NOMO-1 treated with DMSO at 0.1 percent for 48 hours (cell line): ENCODE results near the gene HAUS5.
A peak's percentile ranks its signal among the peaks of the same experiment; 100 is the strongest.
"Not testable (repeated sequence)": the region's sequence is repeated elsewhere in the genome, so short reads cannot be mapped to it uniquely, and the experiment has no call there.

Source experiments
- DNase-seq: peaks from one replicate; lab custom pipeline; 2025; ENCODE audit not compliant: unreplicated experiment; lab: John Stamatoyannopoulos, UW

HAUS5 gene

GRCh38 chr19:35642798-35643254, 30.3 kb downstream of the HAUS5 start:
- DNase-seq: no peak

DNA sequence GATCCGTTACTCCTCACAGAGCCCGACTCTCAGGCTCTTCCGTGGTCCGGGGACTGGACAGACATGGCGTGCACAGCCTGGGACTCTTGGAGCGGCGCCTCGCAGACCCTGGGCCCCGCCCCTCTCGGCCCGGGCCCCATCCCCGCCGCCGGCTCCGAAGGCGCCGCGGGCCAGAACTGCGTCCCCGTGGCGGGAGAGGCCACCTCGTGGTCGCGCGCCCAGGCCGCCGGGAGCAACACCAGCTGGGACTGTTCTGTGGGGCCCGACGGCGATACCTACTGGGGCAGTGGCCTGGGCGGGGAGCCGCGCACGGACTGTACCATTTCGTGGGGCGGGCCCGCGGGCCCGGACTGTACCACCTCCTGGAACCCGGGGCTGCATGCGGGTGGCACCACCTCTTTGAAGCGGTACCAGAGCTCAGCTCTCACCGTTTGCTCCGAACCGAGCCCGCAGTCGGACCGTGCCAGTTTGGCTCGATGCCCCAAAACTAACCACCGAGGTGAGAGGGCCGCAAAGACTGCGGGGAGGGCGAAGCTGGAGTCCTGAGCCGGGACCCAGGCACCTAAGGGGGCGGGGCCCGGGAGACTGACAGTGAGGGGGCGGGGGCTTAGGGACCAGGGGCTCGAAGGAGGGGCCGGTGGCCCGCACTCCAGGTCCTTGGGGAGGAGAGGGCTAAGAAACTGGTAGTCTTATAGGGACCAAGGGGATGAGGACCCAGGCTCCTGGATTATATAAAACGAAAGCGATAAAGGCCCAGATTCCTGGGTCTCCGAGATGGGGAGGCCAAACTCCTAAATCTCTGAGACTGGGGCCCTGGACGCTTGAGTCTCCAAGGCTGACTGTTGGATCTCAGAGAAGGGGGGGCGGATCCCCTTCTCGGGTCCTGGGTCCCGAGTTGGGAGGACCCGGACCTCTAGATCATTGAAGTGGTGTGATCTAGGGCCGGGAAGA, 31.0 kb downstream of the HAUS5 start:
- peak; percentile 73 for DNase-seq

- peak; percentile 97 for DNase-seq
These were observed 31.9 kb downstream of the HAUS5 start for GRCh38 chr19:35644206-35644986.

DNA sequence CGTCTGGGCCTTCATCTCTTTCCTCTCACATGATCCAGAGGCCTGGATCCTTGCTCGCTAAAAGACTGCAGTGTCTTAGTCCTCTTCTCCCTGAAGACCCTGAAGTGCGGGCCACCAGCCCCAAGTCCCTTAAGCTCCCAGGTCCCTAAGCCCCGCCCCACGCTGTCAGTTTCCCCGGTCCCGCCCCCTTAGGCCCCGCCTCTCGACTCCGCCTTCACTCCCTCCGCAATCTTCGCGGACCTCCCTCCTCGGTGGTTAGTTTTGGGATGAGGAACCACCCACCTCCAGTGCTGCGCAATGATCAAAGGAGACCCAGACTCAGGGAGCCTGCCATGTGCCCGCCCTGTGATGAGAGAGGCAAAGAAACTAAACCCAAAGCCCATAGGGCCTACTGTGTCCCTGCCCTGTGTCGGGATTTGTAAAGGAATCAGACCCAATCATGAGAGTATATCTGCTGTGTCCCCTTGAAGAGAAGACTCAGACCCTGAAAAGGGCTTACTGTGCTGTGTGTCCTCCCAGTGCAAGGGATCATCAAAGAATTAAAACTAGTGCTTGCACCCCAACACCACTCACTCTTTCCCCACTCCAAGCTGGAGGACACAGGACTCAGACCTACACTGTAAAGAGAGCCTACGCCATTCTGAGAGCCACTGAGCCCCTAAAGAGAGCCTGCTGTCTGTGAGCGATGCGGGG, 32.6 kb downstream of the HAUS5 start:
- DNase-seq: peak; percentile 63

DNA sequence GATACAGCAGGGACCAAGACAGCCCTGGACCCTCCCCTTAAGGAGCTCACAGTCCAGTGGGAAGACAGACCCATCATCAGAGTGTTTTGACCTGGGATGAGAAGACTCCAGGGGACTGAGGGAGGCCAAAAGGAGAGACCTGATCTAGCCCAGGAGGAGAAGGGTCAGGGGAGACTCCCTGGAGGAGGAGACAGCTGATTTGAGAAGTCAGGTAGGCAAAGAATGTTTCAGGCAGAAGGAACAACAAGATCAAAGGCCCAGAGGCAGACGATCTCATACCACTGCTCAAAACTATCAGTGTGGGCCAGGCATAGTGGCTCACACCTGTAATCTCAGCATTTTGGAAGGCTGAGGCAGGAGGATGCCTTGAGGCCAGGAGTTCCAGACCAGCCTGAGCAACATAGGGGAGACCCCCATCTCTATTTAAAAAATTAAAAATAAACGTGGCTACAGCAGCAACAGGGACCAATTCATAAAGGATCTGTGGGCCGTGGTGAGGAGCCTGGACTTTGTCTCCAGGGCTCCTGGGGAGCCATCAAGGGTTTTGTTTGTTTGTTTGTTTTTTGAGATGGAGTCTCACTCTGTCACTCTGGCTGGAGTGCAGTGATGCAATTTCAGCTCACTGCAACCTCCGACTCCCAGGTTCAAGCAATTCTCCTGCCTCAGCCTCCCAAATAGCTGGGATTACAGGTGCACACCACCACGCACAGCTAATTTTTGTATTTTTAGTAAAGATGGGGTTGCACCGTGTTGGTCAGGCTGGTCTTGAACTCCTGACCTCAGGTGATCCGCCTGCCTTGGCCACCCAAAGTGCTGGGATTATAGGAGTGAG, 33.4 kb downstream of the HAUS5 start:
- no peak for DNase-seq

DNA sequence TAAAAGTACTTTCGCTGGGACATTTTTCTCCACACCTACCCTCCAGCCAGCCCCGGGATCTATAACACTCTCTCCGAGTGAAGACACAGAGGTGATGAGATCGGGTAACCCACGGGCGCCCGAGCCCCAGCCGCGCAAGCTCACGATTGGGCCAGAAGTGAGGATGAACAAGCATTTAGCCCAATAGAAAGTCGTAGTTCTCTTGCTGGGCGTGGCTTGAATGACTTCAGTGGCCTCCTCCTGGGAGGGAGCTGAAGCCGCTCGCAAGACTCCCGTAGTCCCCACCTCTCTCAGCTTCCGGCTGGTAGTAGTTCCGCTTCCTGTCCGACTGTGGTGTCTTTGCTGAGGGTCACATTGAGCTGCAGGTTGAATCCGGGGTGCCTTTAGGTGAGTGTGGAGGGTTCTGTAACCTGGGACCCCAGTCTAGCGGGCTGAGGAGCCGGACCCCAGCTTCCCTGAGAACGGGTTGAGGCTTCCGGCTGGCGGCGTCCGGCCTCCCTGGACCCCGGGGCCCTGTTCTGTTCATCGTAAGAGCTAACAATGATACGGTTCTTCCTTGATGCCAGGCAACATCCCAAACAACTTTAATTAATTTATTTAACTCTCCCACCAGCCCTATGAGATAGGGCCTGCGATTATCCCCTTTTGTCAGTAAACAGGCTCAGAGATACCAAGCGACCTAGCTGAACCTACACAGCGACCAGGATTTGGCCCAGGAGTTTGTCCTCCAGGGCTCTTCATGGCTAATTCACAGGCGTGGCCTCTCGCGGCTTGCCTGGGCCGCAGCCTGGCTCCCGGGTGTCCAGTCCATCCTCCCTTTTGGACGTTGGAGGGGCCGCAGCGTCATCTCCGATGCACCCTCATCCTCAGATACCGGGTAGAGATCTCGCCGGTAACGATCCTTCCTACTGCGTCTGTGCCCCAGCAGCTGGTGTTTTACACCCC, 35.8 kb downstream of the HAUS5 start, which contains the start of gene COX6B1:
Gene COX6B1 (plus strand): TSS at position 307 of the 945 bp plus-strand sequence. CDS start 2,921 bp downstream, outside the sequence.
- peak; percentile 99 for DNase-seq

GRCh38 chr19:35650581-35650980, 38.0 kb downstream of the HAUS5 start:
- DNase-seq: no peak

DNA sequence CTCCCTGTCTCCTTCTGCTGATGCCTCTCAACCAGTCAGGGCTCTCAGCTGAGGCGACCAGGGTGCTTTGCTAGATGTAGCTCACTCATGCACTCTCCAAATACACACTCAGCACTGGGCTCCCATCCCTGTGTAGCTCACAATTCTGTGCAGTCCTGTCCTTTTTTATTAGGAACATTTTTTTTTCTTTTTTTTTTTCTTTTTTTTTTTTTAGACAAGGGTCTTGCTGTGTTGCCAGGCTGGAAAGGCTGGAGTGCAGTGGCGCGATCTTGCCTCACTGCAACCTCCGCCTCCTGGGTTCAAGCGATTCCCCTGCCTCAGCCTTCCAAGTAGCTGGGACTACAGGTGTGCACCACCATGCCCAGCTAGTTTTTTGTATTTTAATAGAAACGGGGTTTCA, 42.3 kb downstream of the HAUS5 start:
- DNase-seq: not testable (repeated sequence)

DNA sequence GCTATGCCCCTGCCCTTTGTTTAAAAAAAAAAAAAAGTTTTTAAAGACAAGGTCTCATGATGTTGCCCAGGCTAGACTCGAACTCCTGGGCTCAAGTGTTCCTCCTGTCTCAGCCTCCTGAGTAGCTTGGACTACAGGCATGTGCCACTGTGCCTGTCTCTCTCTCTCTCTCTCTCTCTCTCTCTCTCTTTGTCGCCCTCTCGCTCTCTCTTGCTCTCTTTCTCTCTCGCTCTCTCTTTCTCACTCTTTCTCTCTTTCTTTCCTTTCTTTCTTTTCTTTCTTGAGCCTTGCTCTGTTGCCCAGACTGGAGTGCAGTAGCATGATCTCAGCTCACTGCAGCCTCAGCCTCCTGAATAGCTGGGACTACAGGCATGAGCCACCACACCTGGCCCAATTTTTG, 43.1 kb downstream of the HAUS5 start:
- DNase-seq: no peak

GRCh38 chr19:35656700-35657099, 44.2 kb downstream of the HAUS5 start:
- DNase-seq: no peak

DNA sequence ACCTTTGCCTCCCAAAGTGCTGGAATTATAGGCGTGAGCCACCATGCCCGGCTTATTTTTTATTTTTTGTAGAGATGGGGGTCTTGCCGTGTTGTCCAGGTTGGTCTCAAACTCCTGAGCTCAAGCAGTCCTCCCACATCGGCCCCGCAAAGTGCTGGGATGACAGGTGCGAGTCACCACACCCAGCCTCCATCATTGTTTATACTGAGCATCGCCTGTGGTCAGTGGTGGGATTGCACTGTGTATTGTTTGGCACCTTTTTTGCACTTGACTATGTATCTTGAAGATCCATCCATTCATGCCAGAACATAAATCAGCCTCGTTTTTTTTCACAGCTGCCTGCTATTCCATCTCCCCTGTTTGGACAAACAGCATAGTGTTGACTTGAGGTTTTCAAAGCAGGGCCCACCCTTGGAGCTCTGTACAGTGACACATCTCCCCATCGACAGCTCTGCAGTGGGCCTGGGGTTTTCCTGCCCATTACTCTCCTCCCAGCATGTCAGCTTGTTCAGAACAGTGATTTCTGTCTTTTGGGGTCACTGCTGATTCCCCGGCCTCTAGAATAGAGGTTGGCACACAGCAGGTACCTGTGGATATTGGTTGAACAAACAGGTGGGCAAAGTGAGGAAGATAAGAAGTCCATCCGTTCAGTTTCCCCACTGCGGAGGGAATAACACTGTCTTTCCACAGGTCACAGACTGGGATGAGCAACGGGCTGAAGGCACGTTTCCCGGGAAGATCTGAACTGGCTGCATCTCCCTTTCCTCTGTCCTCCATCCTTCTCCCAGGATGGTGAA, 45.6 kb downstream of the HAUS5 start:
- no peak for DNase-seq

DNA sequence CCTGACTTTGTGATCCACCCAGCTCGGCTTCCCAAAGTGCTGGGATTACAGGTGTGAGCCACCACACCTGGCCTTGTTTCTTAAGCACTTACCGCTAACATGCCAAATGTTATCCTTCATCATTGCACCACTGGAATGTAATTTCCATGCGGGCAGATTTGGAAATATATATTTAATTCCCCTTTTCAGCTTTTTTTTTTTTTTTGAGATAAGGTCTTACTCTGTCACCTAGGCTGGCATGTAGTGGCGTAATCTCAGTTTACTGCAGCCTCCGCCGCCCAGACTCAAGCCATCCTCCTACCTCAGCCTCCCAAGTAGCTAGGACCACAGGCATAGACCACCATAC, 49.4 kb downstream of the HAUS5 start:
- DNase-seq: no peak

DNA sequence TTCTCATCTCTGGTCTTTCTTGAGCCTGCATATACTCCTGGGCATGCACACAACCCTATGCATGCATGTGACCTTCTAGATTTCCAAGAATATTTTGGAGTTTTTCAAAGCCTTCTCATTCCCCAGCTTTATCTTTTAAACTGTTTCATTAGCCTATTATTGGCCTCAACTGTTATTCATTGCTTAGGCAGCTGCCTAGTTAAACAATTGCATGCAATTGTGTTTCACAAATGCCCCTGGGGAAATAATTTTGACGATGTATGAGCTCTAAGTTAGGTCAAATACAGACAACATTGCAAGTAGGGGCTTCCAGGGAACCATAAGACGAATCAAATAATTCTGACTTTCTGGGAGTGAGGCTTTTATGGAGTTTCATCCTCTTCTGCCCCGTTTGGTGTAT, 51.4 kb downstream of the HAUS5 start:
- DNase-seq: no peak

- no peak for DNase-seq
These were observed 52.6 kb downstream of the HAUS5 start for GRCh38 chr19:35665157-35665556.

- DNase-seq: no peak
These were observed 53.1 kb downstream of the HAUS5 start for GRCh38 chr19:35665604-35666003.

DNA sequence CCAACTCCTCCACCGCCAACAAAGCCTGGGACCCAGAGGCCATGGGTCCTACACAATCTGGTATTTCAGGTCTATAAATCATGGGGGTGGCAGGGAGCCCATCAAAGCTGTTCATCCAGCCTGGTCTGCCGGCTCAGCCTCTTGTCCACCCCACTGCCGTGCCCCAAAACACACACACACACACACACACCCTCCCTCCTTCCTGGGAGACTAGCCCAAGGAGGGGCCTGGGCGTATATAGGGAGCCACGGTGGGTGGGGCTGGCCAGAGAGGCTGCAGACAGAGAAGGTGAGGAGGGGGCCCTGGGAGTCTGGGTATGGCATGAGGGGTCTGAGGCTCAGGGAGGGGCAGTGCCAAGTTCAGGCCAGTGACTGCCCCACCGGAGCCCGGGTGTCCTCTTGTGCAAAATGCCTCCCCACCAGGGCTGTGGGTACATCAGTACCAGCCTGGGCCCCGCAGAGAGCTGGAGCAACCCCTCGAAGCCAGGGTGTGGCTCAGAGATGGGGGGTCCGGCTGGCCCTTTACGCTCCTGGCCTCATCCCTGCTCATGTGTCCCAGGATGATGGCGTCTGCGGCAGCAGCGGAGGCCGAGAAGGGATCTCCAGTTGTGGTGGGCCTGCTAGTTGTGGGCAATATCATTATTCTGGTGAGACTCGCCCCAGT, 53.8 kb downstream of the HAUS5 start, which contains the start of gene UPK1A:
Gene UPK1A (plus strand): TSS at position 267 of the 663 bp plus-strand sequence. CDS start 296 bp downstream, at position 563.
- DNase-seq: no peak

DNA sequence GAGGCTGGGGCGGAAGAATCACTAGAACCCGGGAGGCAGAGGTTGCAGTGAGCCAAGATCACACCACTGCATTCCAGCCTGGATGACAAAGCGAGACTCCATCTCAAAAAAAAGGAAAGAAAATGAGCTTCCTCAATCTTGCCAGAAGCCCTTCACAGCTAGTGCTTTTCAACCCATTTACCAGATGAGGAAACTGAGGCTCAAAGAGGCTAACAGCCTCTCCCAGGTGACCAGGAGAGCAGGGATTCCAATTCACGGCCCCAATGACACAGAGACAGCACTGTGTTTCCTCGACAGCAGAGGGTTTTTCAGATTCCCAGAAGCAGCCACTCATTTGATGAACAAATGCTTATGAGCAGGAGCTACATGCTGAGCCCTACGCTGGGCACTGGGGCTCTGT, 57.0 kb downstream of the HAUS5 start:
- DNase-seq: no peak

GRCh38 chr19:35669974-35670373, 57.4 kb downstream of the HAUS5 start:
- DNase-seq: no peak
